HG03575 (cell line): ENCODE data around the gene GBP7.
"Not testable (repeated sequence)": the region's sequence is repeated elsewhere in the genome, so short reads cannot be mapped to it uniquely, and the experiment has no call there.

Experiments
- ATAC-seq: cut with Tn5 transposase; IDR thresholded peaks from one replicate; pipeline ENCODE4 v1.9.1; 2021; ENCODE audit not compliant: unreplicated experiment, insufficient number of reproducible peaks, low FRiP score; ENCODE audit errors: extremely low read depth

Gene GBP7

DNA sequence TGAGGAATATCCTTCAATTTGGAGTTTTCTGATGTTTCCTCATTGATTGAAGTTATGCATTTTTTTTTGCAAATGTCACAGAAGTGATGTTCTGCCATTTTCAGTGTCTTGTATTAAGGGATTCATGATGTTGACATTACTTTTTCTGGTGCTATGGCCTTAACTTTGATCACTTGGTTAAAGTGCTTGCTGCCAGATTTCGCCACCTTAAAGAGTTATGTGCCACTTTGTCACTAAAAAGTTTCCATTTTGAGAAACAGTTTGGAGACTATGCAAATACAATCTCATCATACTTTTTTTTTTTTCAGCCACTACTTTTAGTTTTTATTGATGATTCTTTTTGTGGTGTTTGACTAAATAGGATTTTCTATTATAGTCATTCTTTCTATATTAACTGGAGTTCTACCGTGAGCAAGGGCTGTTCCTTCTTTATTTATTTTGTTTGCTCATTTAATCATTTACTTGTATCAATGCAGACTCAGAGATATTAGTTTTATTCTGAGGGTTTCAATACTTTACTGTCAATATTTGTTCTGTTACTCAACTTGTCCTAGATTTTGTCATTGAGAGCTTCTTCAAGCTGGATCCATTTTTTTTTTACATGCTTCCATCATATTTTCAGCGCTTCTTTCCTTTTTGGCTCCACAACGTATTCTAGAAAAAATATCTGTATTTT, 3.2 kb downstream of the GBP7 start:
- no peak for ATAC-seq

DNA sequence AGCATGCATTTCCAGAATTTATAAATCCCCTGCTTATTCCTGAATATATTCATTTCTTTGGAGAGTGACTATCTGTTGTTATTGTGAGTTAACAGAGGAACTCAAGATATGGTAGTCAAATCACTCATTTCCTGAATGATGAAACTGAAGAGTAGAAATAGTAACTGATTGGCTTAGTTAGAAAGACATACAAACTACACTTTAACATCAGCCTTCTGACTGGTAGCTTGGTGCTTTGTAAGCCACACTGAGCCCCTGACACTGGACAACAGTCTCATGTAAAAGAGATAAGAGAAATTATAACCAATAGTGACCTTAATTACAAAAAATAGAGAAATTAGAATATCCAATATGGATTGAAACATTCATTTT, 4.8 kb downstream of the GBP7 start:
- no peak for ATAC-seq

GRCh38 chr1:89170170-89171066, 5.4 kb downstream of the GBP7 start:
- ATAC-seq = no peak

- no peak for ATAC-seq
Observed at GRCh38 chr1:89169166-89169565, 6.6 kb downstream of the GBP7 start.

- ATAC-seq = no peak
Observed at GRCh38 chr1:89167590-89168230, 8.1 kb downstream of the GBP7 start.

DNA sequence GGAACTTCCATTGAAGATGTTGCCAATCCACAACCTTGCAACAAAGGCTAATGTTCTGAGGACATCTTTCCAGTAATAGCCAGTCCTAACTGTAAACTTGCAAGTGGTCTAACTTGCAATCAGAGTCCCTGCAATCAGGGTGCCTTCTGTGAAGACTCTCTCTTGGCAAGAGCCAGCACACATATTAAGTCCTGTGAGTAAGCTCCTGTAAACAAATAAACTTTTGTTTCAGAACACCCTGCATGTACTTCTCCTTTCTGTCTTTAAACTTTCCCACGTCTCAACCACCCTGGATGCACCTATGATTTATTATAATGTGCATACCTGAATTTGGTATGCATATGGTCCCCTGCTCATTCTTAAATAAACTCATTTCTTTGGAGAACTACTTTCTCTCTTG, 9.1 kb downstream of the GBP7 start:
- no peak for ATAC-seq

GRCh38 chr1:89165811-89166210, 10.0 kb downstream of the GBP7 start:
- ATAC-seq = no peak

- ATAC-seq = no peak
Observed at GRCh38 chr1:89151047-89151446, 24.8 kb downstream of the GBP7 start.

DNA sequence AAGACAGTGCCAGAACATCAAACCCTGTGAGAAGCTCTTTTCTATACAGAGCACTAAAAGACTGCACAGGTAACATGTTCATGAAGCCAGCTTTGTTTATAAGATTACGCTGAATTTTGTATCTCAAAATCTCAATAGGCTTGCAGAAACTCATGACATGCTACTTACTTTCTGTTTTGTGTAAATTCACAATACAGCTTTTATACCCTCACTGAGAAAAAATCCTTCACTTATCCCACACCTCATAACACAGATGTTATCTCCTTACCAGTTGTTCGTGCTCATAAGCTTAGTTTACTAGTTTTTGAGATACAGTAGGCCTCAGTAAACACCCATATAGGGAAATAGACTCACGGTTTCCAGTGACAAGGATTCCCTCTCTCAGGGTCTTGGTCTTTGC, 25.8 kb downstream of the GBP7 start:
- no peak for ATAC-seq

DNA sequence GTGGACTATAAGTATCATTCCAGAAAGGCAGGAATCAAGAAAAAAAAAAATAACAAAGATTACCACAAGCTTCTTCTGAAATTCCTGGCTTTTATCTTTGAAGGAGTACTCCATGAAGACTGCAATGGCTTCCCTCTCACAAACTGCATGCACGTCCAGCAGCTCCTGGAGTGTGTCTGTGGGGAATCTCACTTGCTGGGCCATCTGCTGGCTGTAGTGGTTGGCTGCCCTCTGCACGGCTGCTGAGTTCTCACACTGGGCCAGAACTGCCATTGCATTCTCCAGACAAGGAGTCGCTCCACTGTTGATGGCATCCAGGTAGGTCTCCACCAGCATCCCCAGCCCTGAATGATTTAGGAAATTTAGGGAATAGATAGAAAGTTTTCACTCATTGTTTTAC, 26.6 kb downstream of the GBP7 start:
- ATAC-seq = no peak

DNA sequence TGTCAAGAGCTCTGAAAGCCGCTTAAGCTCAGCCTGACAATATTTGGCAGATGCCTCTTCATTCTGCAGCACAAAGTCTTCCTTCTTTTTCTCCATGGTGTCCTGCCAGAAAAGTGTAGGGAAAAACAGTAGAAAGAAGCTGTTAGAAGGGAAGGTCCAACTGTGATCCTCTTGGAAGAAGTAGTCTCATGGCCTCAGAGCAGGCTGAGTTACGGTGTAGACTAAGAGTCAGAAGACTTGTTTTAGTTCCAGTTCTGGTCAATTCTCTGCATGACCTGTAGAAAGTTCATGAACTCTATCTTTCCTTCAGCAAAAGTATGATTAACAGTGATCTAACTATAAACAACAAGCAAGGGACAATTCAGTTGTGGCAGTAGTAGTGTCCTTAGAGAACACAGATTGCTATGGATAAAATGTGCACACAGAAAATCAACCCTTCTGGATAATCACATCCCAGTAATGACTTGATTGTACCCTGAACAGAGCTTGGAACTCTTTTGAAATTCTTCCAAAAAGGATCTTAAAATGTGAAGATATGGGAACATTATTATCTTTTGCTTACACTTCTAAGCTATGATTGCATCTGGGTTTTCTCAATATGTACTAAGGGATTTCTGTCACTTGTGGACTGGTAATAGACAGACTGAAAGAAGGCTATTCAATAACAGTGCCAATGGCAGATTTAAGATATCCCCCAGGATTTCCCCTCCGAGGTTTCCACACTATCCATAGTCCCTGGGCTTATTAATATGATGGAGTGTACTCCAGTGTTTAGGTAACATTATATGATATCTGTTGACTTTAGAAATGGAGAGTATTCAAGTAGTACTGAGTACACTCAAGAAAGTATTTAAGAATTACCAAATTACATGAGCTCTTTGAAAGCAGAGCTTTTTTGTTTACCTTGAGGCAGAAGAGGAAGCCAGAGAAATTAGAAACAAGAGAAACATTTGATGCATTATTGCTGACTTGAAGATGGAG, 27.8 kb downstream of the GBP7 start:
- ATAC-seq = no peak

DNA sequence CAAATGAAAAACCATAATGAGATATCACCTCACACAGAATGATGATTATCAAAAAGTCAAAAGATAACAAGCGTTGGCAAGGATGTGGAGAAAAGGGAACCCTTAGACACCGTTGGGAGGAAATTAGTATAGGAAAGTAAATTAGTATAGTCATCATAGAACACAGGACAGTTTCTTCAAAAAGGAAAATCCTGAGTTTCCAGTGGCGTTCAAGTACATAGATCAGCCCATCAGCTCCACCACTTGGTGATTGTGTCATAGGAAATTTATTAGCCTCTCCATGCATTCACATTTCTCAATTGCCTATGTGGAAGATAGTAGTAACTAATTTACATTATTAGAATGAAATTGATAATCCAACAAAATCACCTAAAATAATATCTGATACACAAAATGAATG, 29.1 kb downstream of the GBP7 start:
- ATAC-seq = no peak

- no peak for ATAC-seq
Observed at GRCh38 chr1:89143484-89143883, 32.3 kb downstream of the GBP7 start.

DNA sequence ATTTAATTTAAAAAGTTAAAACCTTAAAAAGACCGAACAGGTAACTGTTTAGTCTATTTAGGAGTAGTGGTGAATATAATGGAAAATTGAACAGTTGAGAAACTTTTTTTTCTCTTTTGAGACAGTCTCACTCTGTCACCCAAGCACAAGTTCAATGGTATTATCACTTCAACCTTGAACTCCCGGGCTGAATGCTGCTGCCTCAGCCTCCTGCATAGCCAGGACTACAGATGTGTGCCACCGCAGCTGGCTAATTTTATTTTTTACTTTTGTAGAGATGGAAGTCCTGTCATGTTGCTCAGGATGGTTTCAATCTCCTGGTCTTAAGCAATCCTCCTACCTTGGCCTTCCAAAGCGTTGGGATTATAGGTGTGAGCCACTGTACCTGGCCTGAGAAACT, 33.6 kb downstream of the GBP7 start:
- no peak for ATAC-seq

GRCh38 chr1:89133747-89134146, 42.1 kb downstream of the GBP7 start:
- ATAC-seq = no peak

DNA sequence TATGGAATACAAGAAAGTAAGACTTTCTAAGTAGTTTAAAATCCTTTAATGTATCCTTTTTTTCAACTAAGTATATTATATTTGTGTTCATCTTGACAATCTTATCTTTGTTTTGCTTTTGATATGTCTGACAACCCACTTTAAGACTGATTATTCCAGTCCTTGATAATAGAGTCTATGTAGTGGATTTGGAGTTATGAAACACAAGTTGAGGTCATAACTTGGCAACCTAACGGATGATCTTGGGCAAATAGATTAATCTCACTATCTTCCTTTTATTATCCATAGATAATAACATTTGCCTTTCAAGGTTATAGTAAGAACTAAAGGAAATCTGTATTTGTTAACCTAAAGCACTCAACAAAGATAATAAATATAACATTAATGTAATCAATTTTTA, 45.1 kb downstream of the GBP7 start:
- ATAC-seq = no peak

DNA sequence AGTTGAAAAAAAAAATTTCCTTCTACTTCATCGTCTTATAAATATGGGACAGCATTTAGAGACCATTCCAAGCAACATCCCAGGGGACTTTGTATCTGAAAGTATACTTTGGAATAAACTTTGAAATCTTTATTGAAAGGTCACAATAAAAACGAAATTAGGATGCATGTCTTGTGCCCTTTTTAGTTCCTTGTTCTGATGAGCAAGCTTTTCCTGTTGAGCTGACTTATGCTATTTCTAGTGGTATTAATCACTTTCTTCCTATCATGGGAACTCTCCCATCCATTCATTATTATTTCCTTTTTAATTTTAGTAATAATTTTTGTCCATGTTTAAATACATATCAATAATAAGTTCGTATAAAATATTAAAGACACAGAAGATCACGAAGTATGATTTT, 45.9 kb downstream of the GBP7 start:
- no peak for ATAC-seq

- not testable (repeated sequence) for ATAC-seq
Observed at GRCh38 chr1:89128003-89128458, 47.8 kb downstream of the GBP7 start.
